Adrenal gland (tissue), 5 donors: Measurements from ENCODE around the gene C21orf91.

Experiments used
- CTCF ChIP-seq, 6 experiments: fragments of 450-650 bp in 4 of 6; fragments of 200-600 bp in 2 of 6; sonication (generic) in 1 of 6; IDR thresholded peaks; 1 replicate in 5 of 6; 2 replicates in 1 of 6; pipeline versions ENCODE4 v1.5.1 to v1.8.0; 2016 to 2021; ENCODE audit warnings: antibody characterized with exemption in 6 of 6, mild to moderate bottlenecking in 2 of 6, moderate library complexity in 1 of 6
- POLR2A ChIP-seq, 2 donors: fragments of 450-650 bp; IDR thresholded peaks; one replicate each; pipeline ENCODE4 v1.6.1; 2017; ENCODE audit warnings: antibody characterized with exemption in 2 of 2, mild to moderate bottlenecking in 2 of 2, moderate library complexity in 1 of 2
- donor health status: DM: no; HTN: no; CAD: no.

GRCh38 chr21:17769447-17769845 is 49.7 kb downstream of the C21orf91 start:
- TF ChIP-seq CTCF (IDR thresholded peaks at IDR 0.05) (no peak), POLR2A (IDR thresholded peaks at IDR 0.05) (no peak)
